K562 (cell line): ENCODE data around the gene LCTL. TPM values are rescaled to one million over a fixed set of nuclear protein-coding genes. Genes with fewer than 3 reads are reported as not detected.

Experiments
- ATAC-seq: fragments of 200-7000 bp; cut with Tn5 transposase; 3 replicates; pipeline ENCODE4 v1.9.1; 2020; ENCODE audit warnings: moderate library complexity
- BruUV-seq: library from RNA; stranded (reverse); fragments of 400-500 nt; replicated peaks from 2 replicates; lab custom pipeline; 2021; lab: Mats Ljungman, UMichigan
- CTCF ChIA-PET: fragments of 300-600 bp; formaldehyde crosslinking; extraction: SDS; loops from one replicate; lab custom pipeline; 2021; ENCODE audit warnings: low intra/inter-chr PET ratio; lab: Yijun Ruan, JAX
- POLR2A ChIA-PET: fragments of 300-600, 350-650 bp; sonication (Branson Sonifier 250); formaldehyde crosslinking; extraction: SDS; loops from one replicate; lab custom pipeline; 2021; ENCODE audit warnings: antibody characterized with exemption, inconsistent platforms; lab: Yijun Ruan, JAX
- DNase-seq, 4 experiments: peaks; one replicate each; pipeline versions ENCODE4 v3.0.0 to v3.0.0-alpha.2; 2011 to 2018; ENCODE audit warnings: low spot score in 3 of 4, mixed read lengths in 3 of 4; ENCODE audit errors: extremely low read depth in 1 of 4
- FAIRE-seq: peaks from 2 replicates; lab custom pipeline; 2011; peaks lifted over from hg19 to GRCh38; lab: Jason Lieb, UNC
- H2AFZ ChIP-seq: 2 replicates; pipeline ENCODE4 v1.6.0; 2011; ENCODE audit warnings: low read depth, low read length, control low read depth, inconsistent platforms
- H3K27ac ChIP-seq: fragments of 200-600 bp; 3 replicates; pipeline ENCODE4 v1.8.0; 2011; ENCODE audit warnings: low read depth, mild to moderate bottlenecking, control low read depth, inconsistent platforms, low read length, moderate library complexity, mixed read lengths; ENCODE audit errors: extremely low read depth
- H3K27me3 ChIP-seq, 2 experiments: fragments of 300-600 bp in 1 of 2; 2 replicates in 1 of 2; 3 replicates in 1 of 2; pipeline versions ENCODE4 v1.6.0 to v1.8.0; 2011; ENCODE audit warnings: inconsistent platforms in 2 of 2, low read length in 2 of 2, mild to moderate bottlenecking in 1 of 2, mixed read lengths in 1 of 2, moderate library complexity in 1 of 2; ENCODE audit not compliant: control insufficient read depth in 2 of 2, insufficient read depth in 2 of 2
- H3K36me3 ChIP-seq: fragments of 300-600 bp; 3 replicates; pipeline ENCODE4 v1.8.0; 2011; ENCODE audit warnings: mild to moderate bottlenecking, low read length, inconsistent platforms; ENCODE audit not compliant: control insufficient read depth, insufficient read depth
- H3K4me1 ChIP-seq, 2 experiments: fragments of 200-600 bp in 1 of 2; replicated peaks in 1 of 2; 2 replicates in 1 of 2; 3 replicates in 1 of 2; pipeline versions ENCODE4 v1.5.1 to v1.8.0; 2011; ENCODE audit warnings: inconsistent platforms in 2 of 2, low read length in 2 of 2, mild to moderate bottlenecking in 1 of 2, mixed read lengths in 1 of 2, moderate library complexity in 1 of 2; ENCODE audit not compliant: control insufficient read depth in 2 of 2, insufficient read depth in 2 of 2
- H3K4me2 ChIP-seq: 2 replicates; pipeline ENCODE4 v1.6.1; 2011; ENCODE audit warnings: low read length, control low read depth, inconsistent platforms, mixed read lengths; ENCODE audit not compliant: insufficient read depth
- H3K4me3 ChIP-seq: fragments of 200-600 bp; sonication (generic), shearing (Covaris generic); 2 replicates; pipeline ENCODE4 v1.5.1; 2016; ENCODE audit warnings: control low read depth, inconsistent platforms
- H3K79me2 ChIP-seq: fragments of 200-600 bp; 3 replicates; pipeline ENCODE4 v1.8.0; 2011; ENCODE audit warnings: low read length, inconsistent platforms; ENCODE audit not compliant: control insufficient read depth, insufficient read depth
- H3K9ac ChIP-seq, 2 experiments: 2 replicates each; pipeline versions ENCODE4 v1.6.0 to v1.6.1; 2011; ENCODE audit warnings: low read depth in 2 of 2, low read length in 2 of 2, control low read depth in 1 of 2, inconsistent platforms in 1 of 2, mild to moderate bottlenecking in 1 of 2, mixed read lengths in 1 of 2; ENCODE audit not compliant: insufficient read depth in 1 of 2
- H3K9me1 ChIP-seq: one replicate; pipeline ENCODE4 v1.6.0; 2011; ENCODE audit warnings: inconsistent platforms, mild to moderate bottlenecking, low read length, moderate library complexity; ENCODE audit not compliant: control insufficient read depth, insufficient read depth
- H3K9me3 ChIP-seq: replicated peaks from 2 replicates; pipeline ENCODE4 v1.5.1; 2011; ENCODE audit warnings: low read depth, low read length, inconsistent platforms; ENCODE audit not compliant: control insufficient read depth, insufficient read depth
- H4K20me1 ChIP-seq: replicated peaks from 2 replicates; pipeline ENCODE4 v1.6.1; 2011; ENCODE audit warnings: low read length, inconsistent platforms, mixed read lengths; ENCODE audit not compliant: control insufficient read depth, insufficient read depth
- CBX1 ChIP-seq: sonication (generic); IDR thresholded peaks from 2 replicates; pipeline ENCODE4 v1.6.1; 2016; ENCODE audit warnings: antibody characterized with exemption, low read depth, mild to moderate bottlenecking
- CHD4 ChIP-seq: fragments of 200-600 bp; sonication (generic); IDR thresholded peaks from 3 replicates; pipeline ENCODE4 v1.6.1; 2012; ENCODE audit warnings: low read depth, mild to moderate bottlenecking, mixed read lengths, low read length, inconsistent platforms; ENCODE audit not compliant: insufficient read depth, insufficient replicate concordance, poor library complexity, severe bottlenecking
- ETS2 ChIP-seq: IDR thresholded peaks from 2 replicates; pipeline ENCODE4 v1.6.1; 2016; ENCODE audit warnings: borderline replicate concordance, missing genetic modification characterization, mild to moderate bottlenecking, moderate library complexity, missing compliant biosample characterization; ENCODE audit not compliant: poor library complexity, severe bottlenecking
- MTA1 ChIP-seq: fragments of 450-650 bp; IDR thresholded peaks from 2 replicates; pipeline ENCODE4 v1.6.1; 2017; ENCODE audit warnings: borderline replicate concordance
- NONO ChIP-seq, 2 experiments: fragments of 200-400 bp in 1 of 2; fragments of 450-650 bp in 1 of 2; formaldehyde crosslinking in 1 of 2; IDR thresholded peaks; 2 replicates each; pipeline ENCODE4 v1.6.1; 2017; ENCODE audit warnings: low read depth in 2 of 2, mild to moderate bottlenecking in 2 of 2, moderate library complexity in 2 of 2, low read length in 1 of 2
- RBM34 ChIP-seq: fragments of 200-400 bp; formaldehyde crosslinking; IDR thresholded peaks from 2 replicates; pipeline ENCODE4 v1.6.1; 2018; ENCODE audit warnings: low read length, borderline replicate concordance; ENCODE audit not compliant: insufficient read depth
- ZBTB17 ChIP-seq: fragments of 450-650 bp; formaldehyde crosslinking; IDR thresholded peaks from 2 replicates; pipeline ENCODE4 v1.4.0; 2020; ENCODE audit warnings: mild to moderate bottlenecking
- ZNF699 ChIP-seq: fragments of 250-450 bp; sonication (Bioruptor Pico); IDR thresholded peaks from 2 replicates; pipeline ENCODE4 v1.8.0; 2021; ENCODE audit warnings: mild to moderate bottlenecking, moderate library complexity; ENCODE audit not compliant: insufficient replicate concordance
- WGBS: fragments of 100-300 bp; shearing (Covaris generic); methylation state at CpG from one replicate; pipeline ENCODE4 v1.1.6; 2016; ENCODE audit warnings: low coverage, mixed read lengths; ENCODE audit not compliant: insufficient coverage; ENCODE audit errors: missing lambda C conversion rate; 5-methylcytosine and 5-hydroxymethylcytosine counted together
- in situ Hi-C: fragments of 300-500 bp; cut with MboI; formaldehyde crosslinking; loops from 4 replicates; pipeline ENCODE4 v1.15.0; 2018; ENCODE audit warnings: inconsistent platforms, mixed read lengths
- intact Hi-C: fragments of 100-400 bp; cut with micrococcal nuclease; formaldehyde crosslinking; loops from 2 replicates; pipeline ENCODE4 v1.14.2; 2022
- polyA plus RNA-seq, 8 experiments: library from polyadenylated mRNA; depleted of rRNA in 4 of 8; stranded (reverse) in 5 of 8; unstranded in 3 of 8; fragments of >200 nt; fragmentation: Nextera tagmentation in 2 of 8; fragmentation: Illumina TruSeq in 1 of 8; extraction: Ambion mirVana in 2 of 8; extraction: Trizol in 1 of 8; gene quantifications; 2 replicates each; pipeline versions ENCODE4 v1.2.1 to v1.2.3, GENCODE V29; 2011 to 2014; ENCODE audit warnings: inconsistent platforms in 1 of 8, missing spikeins in 1 of 8
- total RNA-seq, 7 experiments: library from RNA; depleted of rRNA in 6 of 7; stranded (reverse); fragments of >200 nt in 6 of 7; fragmentation: Illumina TruSeq in 2 of 7; extraction: Trizol in 2 of 7; gene quantifications; 2 replicates each; pipeline versions ENCODE4 v1.2.1 to v1.2.3, GENCODE V29; 2011 to 2021; ENCODE audit warnings: low replicate concordance in 1 of 7
- TF ChIP-seq, protein P1 (sequence below): sonication (generic); formaldehyde crosslinking; IDR thresholded peaks from 2 replicates; pipeline ENCODE4 v1.8.1; 2023; ENCODE audit warnings: mild to moderate bottlenecking, missing genetic modification reagents
- TF ChIP-seq, protein P2 (sequence below): fragments of 250-450 bp; sonication (Bioruptor Pico); IDR thresholded peaks from 2 replicates; pipeline ENCODE4 v1.4.0; 2020; ENCODE audit warnings: borderline replicate concordance

LCTL gene
- total and polyA plus RNA-seq, 9 of the 15 experiments (the other 6 are each of a cell fraction or from before 2014, with no cell fraction given): 0.08 to 0.31 (median 0.17) TPM; not detected in 6

DNA sequence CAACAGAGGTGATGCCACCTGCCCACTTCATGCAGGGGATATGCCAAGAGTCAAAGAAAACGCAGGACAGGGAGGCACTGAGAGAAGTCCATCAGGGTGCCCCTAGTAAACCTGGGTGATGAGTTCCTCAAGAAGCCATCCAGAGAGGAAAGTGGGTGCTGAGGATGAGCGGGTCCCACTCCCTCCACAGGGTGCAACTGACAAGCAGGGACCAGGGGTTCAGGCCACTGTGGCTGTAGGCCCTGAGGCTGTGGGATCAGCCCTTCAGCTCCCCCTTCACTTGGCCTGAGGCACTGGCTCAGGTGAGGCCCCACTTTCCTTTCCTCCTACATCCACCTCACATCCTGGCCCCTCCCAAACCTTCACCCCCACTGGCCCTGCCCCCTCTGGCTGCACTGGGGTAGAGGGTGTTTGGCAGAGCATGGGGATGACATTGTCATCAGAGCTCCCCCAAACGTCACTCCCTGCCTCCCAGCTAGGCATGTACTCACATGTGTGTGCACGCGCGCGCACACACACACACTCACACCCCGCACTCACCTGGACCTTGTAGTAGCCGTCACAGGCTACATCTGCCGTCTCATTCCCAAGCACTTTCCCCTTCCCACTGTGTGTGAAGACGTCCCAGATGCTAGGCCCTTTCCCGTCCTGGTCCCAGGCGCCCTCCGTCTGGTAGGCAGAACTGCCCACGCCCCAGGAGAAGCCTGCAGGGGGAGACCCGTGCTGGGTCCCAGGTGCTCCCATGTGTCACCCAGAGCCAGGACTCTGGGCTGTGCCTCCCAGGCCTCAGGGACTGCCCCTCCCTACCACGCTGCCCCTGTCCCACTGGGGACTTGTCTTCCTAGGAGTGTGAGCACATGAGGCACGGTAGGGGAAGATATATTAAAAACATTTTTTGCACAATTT is 1.4 kb downstream of the LCTL start:
- Histone ChIP-seq H4K20me1 (no peaks in the 10 kb centered on the region), H3K4me2 (no peak overlapping the region), H3K9me1 (no peaks in the 10 kb centered on the region), H3K9me3 (no peaks in the 10 kb centered on the region), H2AFZ (no peak overlapping the region), H3K9ac (peak overlapping the region in 1 of 2 experiments; percentile 43; a peak in 2 of 4 replicates), H3K27me3 (no peaks in the 10 kb centered on the region), H3K79me2 (no peaks in the 10 kb centered on the region), H3K4me3 (no peak overlapping the region), H3K4me1 (peaks cover 10 to 28% of the 10 kb centered on the region in 2 experiments; a peak in 4 of 5 replicates), H3K27ac (no peak overlapping the region), H3K36me3 (no peaks in the 10 kb centered on the region)
- ATAC-seq (no peak), FAIRE-seq (no peak), DNase-seq (no peak)
- TF ChIP-seq CBX1 (no peak), ZNF699 (CRISPR knock-in tag) (no peak), ZBTB17 (CRISPR knock-in tag) (no peak), CHD4 (no peak), MTA1 (no peak), NONO (IDR thresholded peaks at IDR 0.05; ENCODE audit: low read depth in 2 of 2, low read length in 1 of 2) (no peak), RBM34 (no peak), ETS2 (tag) (no peak)
- TF ChIP-seq, protein P1, sequence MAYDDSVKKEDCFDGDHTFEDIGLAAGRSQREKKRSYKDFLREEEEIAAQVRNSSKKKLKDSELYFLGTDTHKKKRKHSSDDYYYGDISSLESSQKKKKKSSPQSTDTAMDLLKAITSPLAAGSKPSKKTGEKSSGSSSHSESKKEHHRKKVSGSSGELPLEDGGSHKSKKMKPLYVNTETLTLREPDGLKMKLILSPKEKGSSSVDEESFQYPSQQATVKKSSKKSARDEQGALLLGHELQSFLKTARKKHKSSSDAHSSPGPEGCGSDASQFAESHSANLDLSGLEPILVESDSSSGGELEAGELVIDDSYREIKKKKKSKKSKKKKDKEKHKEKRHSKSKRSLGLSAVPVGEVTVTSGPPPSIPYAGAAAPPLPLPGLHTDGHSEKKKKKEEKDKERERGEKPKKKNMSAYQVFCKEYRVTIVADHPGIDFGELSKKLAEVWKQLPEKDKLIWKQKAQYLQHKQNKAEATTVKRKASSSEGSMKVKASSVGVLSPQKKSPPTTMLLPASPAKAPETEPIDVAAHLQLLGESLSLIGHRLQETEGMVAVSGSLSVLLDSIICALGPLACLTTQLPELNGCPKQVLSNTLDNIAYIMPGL (CRISPR knock-in tag): no peak
- TF ChIP-seq, protein P2, sequence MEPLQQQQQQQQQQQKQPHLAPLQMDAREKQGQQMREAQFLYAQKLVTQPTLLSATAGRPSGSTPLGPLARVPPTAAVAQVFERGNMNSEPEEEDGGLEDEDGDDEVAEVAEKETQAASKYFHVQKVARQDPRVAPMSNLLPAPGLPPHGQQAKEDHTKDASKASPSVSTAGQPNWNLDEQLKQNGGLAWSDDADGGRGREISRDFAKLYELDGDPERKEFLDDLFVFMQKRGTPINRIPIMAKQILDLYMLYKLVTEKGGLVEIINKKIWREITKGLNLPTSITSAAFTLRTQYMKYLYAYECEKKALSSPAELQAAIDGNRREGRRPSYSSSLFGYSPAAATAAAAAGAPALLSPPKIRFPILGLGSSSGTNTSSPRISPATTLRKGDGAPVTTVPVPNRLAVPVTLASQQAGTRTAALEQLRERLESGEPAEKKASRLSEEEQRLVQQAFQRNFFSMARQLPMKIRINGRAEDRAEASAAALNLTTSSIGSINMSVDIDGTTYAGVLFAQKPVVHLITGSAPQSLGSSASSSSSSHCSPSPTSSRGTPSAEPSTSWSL (CRISPR knock-in tag): no peak
- CTCF ChIA-PET: no interaction called here
- POLR2A ChIA-PET: interaction anchor here (0.7 to 0.8 kb wide), 2 partner anchors 17 to 153 kb away, joined by 3 read pairs; no protein-coding TSS in a partner anchor
- in situ Hi-C loops: no loop called here
- 63% methylated on average over 16 of the region's 18 CpGs for WGBS
- BruUV-seq: no TSS peak
- intact Hi-C loops: loop anchor here (5.0 kb wide), 1 partner anchor 57 kb away; the partner anchor contains the start of gene ZWILCH
